ENCODE measurements around the gene SLC46A3. TPM values are rescaled to one million over a fixed set of nuclear protein-coding genes. Genes with fewer than 3 reads are reported as not detected.
A peak's percentile ranks its signal among the peaks of the same experiment; 100 is the strongest.
"Not testable (repeated sequence)": the region's sequence is repeated elsewhere in the genome, so short reads cannot be mapped to it uniquely, and the experiment has no call there.

The SLC46A3 gene
- total RNA-seq, 8 experiments from 2014 or later = 1.6 to 16.5 (median 6.3) TPM

GRCh38 chr13:28697441-28697840 lies 21.3 kb downstream of the SLC46A3 start:
- in situ Hi-C loops (cut with MboI; ENCODE audit: low pct_unique_long_range_greater_than_20kb in 2 of 9, low sequenced_read_pairs in 9 of 9, unreplicated experiment in 9 of 9) = loop anchor here in 1 of 9 experiments (25.0 kb wide), 1 partner anchor 90 kb away; no protein-coding TSS in a partner anchor
- Histone ChIP-seq H3K4me3 (no peak overlapping the region), H3K4me1 (replicated peaks in 1 of 2) (no peaks in the 10 kb centered on the region), H3K27ac (no peak overlapping the region)
- WGBS, 10 experiments = 67 to 100% (median 100%) methylated on average over 1 of the region's 1 CpG; no CpG with 5 or more reads in 3 of the 10 experiments
- peak in 1 of 8 experiments; percentile 28 for ATAC-seq (replicated peaks in 6 of 8)

- ATAC-seq (replicated peaks in 6 of 8) = peak in 3 of 8 experiments; percentile 34 to 93 (median 75)
- 20 to 100% (median 38%) methylated on average over 1 to 3 of the region's 11 CpGs; no CpG with 5 or more reads in 3 of the 10 experiments for WGBS, 10 experiments
- not testable (repeated sequence) for H3K27ac ChIP-seq; H3K4me1 ChIP-seq (replicated peaks in 1 of 2); H3K4me3 ChIP-seq
- in situ Hi-C loops (cut with MboI; ENCODE audit: low pct_unique_long_range_greater_than_20kb in 2 of 9, low sequenced_read_pairs in 9 of 9, unreplicated experiment in 9 of 9) = loop anchor here in 1 of 9 experiments (25.0 kb wide), 1 partner anchor 93 kb away; no protein-coding TSS in a partner anchor
Observed at GRCh38 chr13:28693605-28694491, 24.9 kb downstream of the SLC46A3 start.

- 73 to 100% (median 88%) methylated on average over 2 to 3 of the region's 3 CpGs; no CpG with 5 or more reads in 1 of the 10 experiments for WGBS, 10 experiments
- H3K4me3 ChIP-seq = no peak overlapping the region
- in situ Hi-C loops (cut with MboI; ENCODE audit: low pct_unique_long_range_greater_than_20kb in 2 of 9, low sequenced_read_pairs in 9 of 9, unreplicated experiment in 9 of 9) = loop anchor here in 2 of 9 experiments (10.0 to 25.0 kb wide), 2 partner anchors 101 to 109 kb away; no protein-coding TSS in a partner anchor
- H3K4me1 ChIP-seq (replicated peaks in 1 of 2) = no peaks in the 10 kb centered on the region
- H3K27ac ChIP-seq = no peak overlapping the region
- ATAC-seq (replicated peaks in 6 of 8) = no peak
Observed at GRCh38 chr13:28685892-28686291, 32.9 kb downstream of the SLC46A3 start.

- Histone ChIP-seq H3K4me3 (no peak overlapping the region), H3K27ac (no peak overlapping the region), H3K4me1 (replicated peaks in 1 of 2) (no peaks in the 10 kb centered on the region)
- in situ Hi-C loops (cut with MboI; ENCODE audit: low pct_unique_long_range_greater_than_20kb in 2 of 9, low sequenced_read_pairs in 9 of 9, unreplicated experiment in 9 of 9) = loop anchor here in 2 of 9 experiments (10.0 to 25.0 kb wide), 2 partner anchors 102 to 110 kb away; no protein-coding TSS in a partner anchor
- 91 to 100% (median 100%) methylated on average over 1 to 9 of the region's 12 CpGs; no CpG with 5 or more reads in 4 of the 10 experiments for WGBS, 10 experiments
- ATAC-seq (replicated peaks in 6 of 8) = no peak
Observed at GRCh38 chr13:28685114-28685513, 33.7 kb downstream of the SLC46A3 start.

DNA sequence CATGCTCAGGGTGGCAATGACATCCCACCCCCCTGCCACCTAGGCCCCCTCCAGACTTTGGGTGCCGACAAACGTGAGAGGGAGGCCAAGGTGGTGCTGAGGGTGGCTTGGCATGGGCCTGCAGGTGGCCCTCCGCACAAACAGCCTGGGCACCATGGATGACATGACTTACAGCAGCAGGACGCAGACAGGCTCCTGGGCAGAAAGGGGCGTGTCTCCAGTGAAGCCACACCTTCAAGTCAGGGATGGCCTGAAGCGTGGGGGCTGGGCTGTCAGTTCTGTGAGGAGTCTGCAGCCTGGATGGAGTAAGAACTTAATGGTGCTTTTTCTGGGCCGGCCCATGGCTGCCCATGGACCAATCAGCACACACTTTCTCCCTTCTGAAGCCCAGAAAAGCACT lies 34.5 kb downstream of the SLC46A3 start:
- peak; percentile 24 to 81 (median 58) for ATAC-seq (replicated peaks in 6 of 8)
- no peak overlapping the region for H3K27ac ChIP-seq
- no peak overlapping the region for H3K4me3 ChIP-seq
- in situ Hi-C loops (cut with MboI; ENCODE audit: low pct_unique_long_range_greater_than_20kb in 2 of 9, low sequenced_read_pairs in 9 of 9, unreplicated experiment in 9 of 9) = loop anchor here in 2 of 9 experiments (10.0 to 25.0 kb wide), 2 partner anchors 103 to 111 kb away; no protein-coding TSS in a partner anchor
- WGBS, 10 experiments = 80% methylated on average over 1 of the region's 7 CpGs; no CpG with 5 or more reads in 9 of the 10 experiments
- no peaks in the 10 kb centered on the region for H3K4me1 ChIP-seq (replicated peaks in 1 of 2)

GRCh38 chr13:28683169-28683568 lies 35.6 kb downstream of the SLC46A3 start:
- not testable (repeated sequence) for ATAC-seq (replicated peaks in 6 of 8); H3K4me3 ChIP-seq; H3K27ac ChIP-seq; H3K4me1 ChIP-seq (replicated peaks in 1 of 2)
- WGBS, 10 experiments = 86 to 100% (median 91%) methylated on average over 1 to 8 of the region's 8 CpGs
- in situ Hi-C loops (cut with MboI; ENCODE audit: low pct_unique_long_range_greater_than_20kb in 2 of 9, low sequenced_read_pairs in 9 of 9, unreplicated experiment in 9 of 9) = loop anchor here in 2 of 9 experiments (10.0 to 25.0 kb wide), 2 partner anchors 104 to 112 kb away; no protein-coding TSS in a partner anchor

DNA sequence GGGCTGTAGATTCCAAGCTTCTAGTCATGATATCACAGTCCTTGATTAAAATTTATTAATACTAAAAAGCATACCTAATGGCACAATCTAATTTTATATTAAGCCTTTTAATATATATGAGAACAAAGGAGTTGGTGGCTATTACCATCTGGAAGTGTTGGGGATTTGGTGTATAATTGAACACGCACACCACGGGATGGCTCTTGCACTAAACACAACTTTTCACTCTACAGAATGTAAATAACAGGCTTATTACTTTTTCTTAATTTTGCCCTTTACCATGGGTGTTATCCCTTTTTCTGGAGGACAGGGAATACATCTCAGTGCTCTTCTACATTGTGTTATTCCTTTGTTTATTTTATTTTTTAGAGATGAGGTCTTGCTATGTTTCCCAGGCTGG lies 38.2 kb downstream of the SLC46A3 start:
- Histone ChIP-seq H3K4me3 (no peak overlapping the region), H3K27ac (no peak overlapping the region), H3K4me1 (replicated peaks in 1 of 2) (no peaks in the 10 kb centered on the region)
- ATAC-seq (replicated peaks in 6 of 8) = no peak
- in situ Hi-C loops (cut with MboI; ENCODE audit: low pct_unique_long_range_greater_than_20kb in 2 of 9, low sequenced_read_pairs in 9 of 9, unreplicated experiment in 9 of 9) = loop anchor here in 2 of 9 experiments (10.0 to 25.0 kb wide), 2 partner anchors 107 to 114 kb away; no protein-coding TSS in a partner anchor
- WGBS, 10 experiments = 44 to 87% (median 80%) methylated on average over 1 to 2 of the region's 2 CpGs; no CpG with 5 or more reads in 3 of the 10 experiments

- ATAC-seq (replicated peaks in 6 of 8) = peak in 3 of 8 experiments; percentile 16 to 33 (median 27)
- Histone ChIP-seq H3K4me3 (no peak overlapping the region), H3K4me1 (replicated peaks in 1 of 2) (no peaks in the 10 kb centered on the region), H3K27ac (no peak overlapping the region)
- 80 to 100% (median 100%) methylated on average over 1 of the region's 1 CpG; no CpG with 5 or more reads in 1 of the 10 experiments for WGBS, 10 experiments
- in situ Hi-C loops (cut with MboI; ENCODE audit: low pct_unique_long_range_greater_than_20kb in 2 of 9, low sequenced_read_pairs in 9 of 9, unreplicated experiment in 9 of 9) = loop anchor here in 3 of 9 experiments (10.0 to 25.0 kb wide), 2 partner anchors 108 to 115 kb away; no protein-coding TSS in a partner anchor
Observed at GRCh38 chr13:28679628-28680027, 39.1 kb downstream of the SLC46A3 start.

DNA sequence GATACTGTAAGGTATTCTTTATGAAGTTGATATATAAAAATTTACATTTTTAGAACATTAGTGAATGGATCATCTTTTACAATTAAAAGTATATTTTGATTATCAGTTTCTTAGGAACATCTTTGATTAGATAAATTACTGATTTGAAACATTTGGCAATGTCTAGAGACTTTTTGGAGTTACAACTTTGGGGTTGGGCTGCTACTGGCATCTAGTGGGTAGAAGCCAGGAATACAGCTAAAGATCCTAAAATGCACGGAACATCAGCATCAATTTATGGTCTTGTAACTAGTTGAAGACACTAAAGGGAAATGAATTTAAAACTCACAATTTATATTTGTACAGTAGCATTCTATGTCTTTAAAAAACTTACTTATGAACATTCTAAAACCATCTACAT lies 40.0 kb downstream of the SLC46A3 start:
- 33 to 100% (median 87%) methylated on average over 1 of the region's 1 CpG; no CpG with 5 or more reads in 4 of the 10 experiments for WGBS, 10 experiments
- H3K4me3 ChIP-seq = no peak overlapping the region
- H3K4me1 ChIP-seq (replicated peaks in 1 of 2) = no peaks in the 10 kb centered on the region
- ATAC-seq (replicated peaks in 6 of 8) = no peak
- no peak overlapping the region for H3K27ac ChIP-seq
- in situ Hi-C loops (cut with MboI; ENCODE audit: low pct_unique_long_range_greater_than_20kb in 2 of 9, low sequenced_read_pairs in 9 of 9, unreplicated experiment in 9 of 9) = loop anchor here in 2 of 9 experiments (10.0 to 25.0 kb wide), 2 partner anchors 108 to 116 kb away; no protein-coding TSS in a partner anchor

DNA sequence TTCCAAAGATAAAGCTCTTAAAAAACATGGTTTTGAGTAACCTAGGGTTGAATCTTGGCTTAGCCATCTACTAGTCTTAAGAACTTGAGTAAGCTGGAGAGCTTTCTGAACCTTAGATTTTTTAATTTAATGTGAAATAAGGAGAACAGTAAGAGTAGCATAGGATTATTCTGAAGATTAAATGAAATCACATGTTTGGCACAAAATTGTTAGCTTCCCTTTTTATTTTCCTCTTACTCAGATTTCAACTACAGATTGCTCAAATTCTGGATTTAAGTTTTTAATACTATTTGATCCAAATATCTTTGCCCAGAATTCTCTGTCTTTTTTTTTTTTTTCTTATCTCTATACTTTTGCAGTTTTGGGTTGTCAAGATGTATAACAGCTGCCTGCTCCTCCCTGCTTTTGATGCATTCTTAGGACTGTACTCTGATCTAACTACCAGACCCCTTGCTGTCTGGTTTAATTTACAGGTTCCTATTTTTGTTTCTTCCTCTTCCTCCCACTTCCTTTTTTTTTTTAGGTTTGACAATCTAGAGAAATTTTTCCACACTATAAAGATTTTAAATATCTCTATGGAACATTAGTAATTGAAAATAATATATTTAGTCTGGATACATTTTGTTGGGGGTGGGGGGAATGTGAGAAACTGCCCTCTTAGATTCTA lies 47.5 kb downstream of the SLC46A3 start:
- no peak for ATAC-seq (replicated peaks in 6 of 8)
- in situ Hi-C loops (cut with MboI; ENCODE audit: low pct_unique_long_range_greater_than_20kb in 2 of 9, low sequenced_read_pairs in 9 of 9, unreplicated experiment in 9 of 9) = loop anchor here in 2 of 9 experiments (10.0 to 25.0 kb wide), 2 partner anchors 124 to 691 kb away; no protein-coding TSS in a partner anchor
- Histone ChIP-seq H3K27ac (no peak overlapping the region), H3K4me3 (no peak overlapping the region), H3K4me1 (replicated peaks in 1 of 2) (no peaks in the 10 kb centered on the region)

GRCh38 chr13:28666897-28667488 lies 51.8 kb downstream of the SLC46A3 start:
- no peaks in the 10 kb centered on the region for H3K4me1 ChIP-seq (replicated peaks in 1 of 2)

DNA sequence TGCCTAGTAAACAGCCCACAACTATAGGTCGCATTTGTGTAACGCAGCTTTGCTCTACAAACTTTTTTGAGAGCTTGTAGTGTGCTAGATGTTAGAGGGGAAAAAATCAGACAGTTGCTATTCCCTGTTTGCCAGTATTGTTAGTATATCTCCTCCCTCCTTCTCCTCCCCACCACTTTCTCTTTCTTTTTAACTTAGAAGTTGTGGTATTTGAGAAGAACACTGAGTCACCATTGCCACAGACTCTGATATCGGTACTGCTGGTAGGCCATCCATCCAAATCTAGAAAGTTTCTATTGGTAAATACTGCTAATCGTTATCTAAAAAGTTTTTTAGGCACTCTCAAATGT lies 59.2 kb downstream of the SLC46A3 start:
- Histone ChIP-seq H3K27ac (peak overlapping the region; percentile 79 to 90), H3K4me3 (peak overlapping the region; percentile 81 to 91 (median 85)), H3K4me1 (replicated peaks in 1 of 2) (peaks cover 13 to 15% of the 10 kb centered on the region in 2 donors)
- in situ Hi-C loops (cut with MboI; ENCODE audit: low pct_unique_long_range_greater_than_20kb in 2 of 9, low sequenced_read_pairs in 9 of 9, unreplicated experiment in 9 of 9) = loop anchor here in 1 of 9 experiments (25.0 kb wide), 1 partner anchor 703 kb away; no protein-coding TSS in a partner anchor
- peak in 2 of 8 experiments; percentile 6 to 10 for ATAC-seq (replicated peaks in 6 of 8)
- WGBS, 10 experiments = 0 to 43% (median 10%) methylated on average over 1 to 3 of the region's 4 CpGs

More at GRCh38 chr13:28666897-28667488, 51.8 kb downstream of the SLC46A3 start:
- Histone ChIP-seq H3K27ac (no peak overlapping the region), H3K4me3 (no peak overlapping the region)
- WGBS, 10 experiments = 5 to 100% (median 90%) methylated on average over 1 to 7 of the region's 9 CpGs; no CpG with 5 or more reads in 3 of the 10 experiments
- in situ Hi-C loops (cut with MboI; ENCODE audit: low pct_unique_long_range_greater_than_20kb in 2 of 9, low sequenced_read_pairs in 9 of 9, unreplicated experiment in 9 of 9) = loop anchor here in 1 of 9 experiments (25.0 kb wide), 1 partner anchor 695 kb away; no protein-coding TSS in a partner anchor
- ATAC-seq (replicated peaks in 6 of 8) = peak in 3 of 8 experiments; percentile 73 to 86 (median 84)
